WTC11 (cell line): Measurements from ENCODE around the gene IFNL2.

Experiments used
- ATF3 ChIP-seq: sonication (generic); formaldehyde crosslinking; conservative IDR thresholded peaks from 2 replicates; pipeline ENCODE4 v1.8.1; 2022; ENCODE audit warnings: mild to moderate bottlenecking, missing genetic modification reagents
- CTCF ChIP-seq: fragments of 200-600 bp; IDR thresholded peaks from 2 replicates; pipeline ENCODE4 v1.8.0; 2022; ENCODE audit warnings: antibody characterized with exemption
- ELF4 ChIP-seq: sonication (generic); formaldehyde crosslinking; IDR thresholded peaks from 2 replicates; pipeline ENCODE4 v1.8.1; 2022; ENCODE audit warnings: low read depth, mild to moderate bottlenecking, moderate library complexity, missing genetic modification reagents
- IRF2 ChIP-seq: sonication (generic); formaldehyde crosslinking; IDR thresholded peaks from 2 replicates; pipeline ENCODE4 v1.8.0; 2022; ENCODE audit warnings: low read depth, missing genetic modification reagents, borderline replicate concordance
- NR2C2 ChIP-seq: sonication (generic); formaldehyde crosslinking; IDR thresholded peaks from 2 replicates; pipeline ENCODE4 v1.8.0; 2022; ENCODE audit warnings: mild to moderate bottlenecking, missing genetic modification reagents
- RELA ChIP-seq: sonication (generic); formaldehyde crosslinking; IDR thresholded peaks from 2 replicates; pipeline ENCODE4 v1.8.1; 2022; ENCODE audit warnings: missing genetic modification reagents, mild to moderate bottlenecking, borderline replicate concordance
- RORB ChIP-seq: fragments of 250-450 bp; sonication (Bioruptor Pico); IDR thresholded peaks from 2 replicates; pipeline ENCODE4 v1.9.0; 2021; ENCODE audit warnings: mild to moderate bottlenecking
- TP53 ChIP-seq: sonication (generic); formaldehyde crosslinking; IDR thresholded peaks from 2 replicates; pipeline ENCODE4 v1.8.1; 2023; ENCODE audit warnings: mild to moderate bottlenecking, missing genetic modification reagents
- ZNF138 ChIP-seq: sonication (generic); formaldehyde crosslinking; conservative IDR thresholded peaks from 2 replicates; pipeline ENCODE4 v1.8.1; 2022; ENCODE audit warnings: mild to moderate bottlenecking, moderate library complexity, missing genetic modification reagents
- ZNF396 ChIP-seq: fragments of 250-450 bp; sonication (Bioruptor Pico); IDR thresholded peaks from 2 replicates; pipeline ENCODE4 v1.8.0; 2021; ENCODE audit warnings: mild to moderate bottlenecking, moderate library complexity, borderline replicate concordance
- TF ChIP-seq, protein P1 (sequence below): fragments of 250-450 bp; sonication (Bioruptor Pico); conservative IDR thresholded peaks from 2 replicates; pipeline ENCODE4 v1.9.0; 2021; ENCODE audit warnings: mild to moderate bottlenecking
- TF ChIP-seq, protein P2 (sequence below): sonication (generic); formaldehyde crosslinking; IDR thresholded peaks from 2 replicates; pipeline ENCODE4 v1.8.1; 2023; ENCODE audit warnings: mild to moderate bottlenecking, moderate library complexity, missing genetic modification reagents
- TF ChIP-seq, protein P3 (sequence below): sonication (generic); formaldehyde crosslinking; IDR thresholded peaks from 2 replicates; pipeline ENCODE4 v1.8.1; 2023; ENCODE audit warnings: mild to moderate bottlenecking, missing genetic modification reagents, moderate library complexity

GRCh38 chr19:39257227-39257626, 11.0 kb upstream of the IFNL2 start:
- TF ChIP-seq ATF3 (no peak), ZNF138 (CRISPR knock-in tag) (no peak), TP53 (CRISPR knock-in tag) (no peak), CTCF (no peak), NR2C2 (CRISPR knock-in tag) (no peak), ELF4 (no peak), IRF2 (CRISPR knock-in tag) (no peak), ZNF396 (CRISPR knock-in tag) (no peak), RORB (CRISPR knock-in tag) (no peak), RELA (CRISPR knock-in tag) (no peak)
- TF ChIP-seq, protein P1, sequence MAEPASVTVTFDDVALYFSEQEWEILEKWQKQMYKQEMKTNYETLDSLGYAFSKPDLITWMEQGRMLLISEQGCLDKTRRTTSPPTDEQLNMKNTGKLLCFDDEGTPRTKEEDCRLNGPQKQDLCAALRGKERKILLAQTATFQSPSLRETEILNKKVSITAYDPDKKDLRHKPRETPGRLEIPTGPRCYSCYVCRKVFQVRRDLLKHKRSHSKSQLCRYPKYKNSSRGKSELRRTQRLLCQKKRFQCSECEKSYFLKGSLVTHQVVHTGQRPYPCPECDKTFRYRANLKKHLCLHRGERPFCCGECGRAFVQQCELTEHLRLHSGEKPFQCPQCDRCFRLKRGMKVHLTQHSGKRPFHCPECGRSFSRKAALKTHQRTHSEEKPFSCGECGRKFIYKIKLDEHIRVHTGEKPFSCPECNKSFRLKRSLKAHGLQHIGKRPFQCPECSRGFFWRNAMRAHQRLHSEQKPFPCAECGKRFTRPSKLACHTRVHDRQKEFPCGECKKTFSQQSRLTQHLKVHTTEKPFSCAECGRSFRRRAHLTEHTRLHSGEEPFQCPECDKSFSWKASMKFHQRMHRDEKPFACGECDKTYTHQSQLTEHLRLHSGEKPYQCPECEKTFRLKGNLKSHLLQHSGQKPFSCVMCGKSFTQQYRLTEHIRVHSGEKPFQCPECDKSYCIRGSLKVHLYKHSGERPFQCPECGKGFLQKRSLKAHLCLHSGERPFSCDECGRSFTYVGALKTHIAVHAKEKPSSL (CRISPR knock-in tag): no peak
- TF ChIP-seq, protein P2, sequence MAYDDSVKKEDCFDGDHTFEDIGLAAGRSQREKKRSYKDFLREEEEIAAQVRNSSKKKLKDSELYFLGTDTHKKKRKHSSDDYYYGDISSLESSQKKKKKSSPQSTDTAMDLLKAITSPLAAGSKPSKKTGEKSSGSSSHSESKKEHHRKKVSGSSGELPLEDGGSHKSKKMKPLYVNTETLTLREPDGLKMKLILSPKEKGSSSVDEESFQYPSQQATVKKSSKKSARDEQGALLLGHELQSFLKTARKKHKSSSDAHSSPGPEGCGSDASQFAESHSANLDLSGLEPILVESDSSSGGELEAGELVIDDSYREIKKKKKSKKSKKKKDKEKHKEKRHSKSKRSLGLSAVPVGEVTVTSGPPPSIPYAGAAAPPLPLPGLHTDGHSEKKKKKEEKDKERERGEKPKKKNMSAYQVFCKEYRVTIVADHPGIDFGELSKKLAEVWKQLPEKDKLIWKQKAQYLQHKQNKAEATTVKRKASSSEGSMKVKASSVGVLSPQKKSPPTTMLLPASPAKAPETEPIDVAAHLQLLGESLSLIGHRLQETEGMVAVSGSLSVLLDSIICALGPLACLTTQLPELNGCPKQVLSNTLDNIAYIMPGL (CRISPR knock-in tag): no peak
- TF ChIP-seq, protein P3, sequence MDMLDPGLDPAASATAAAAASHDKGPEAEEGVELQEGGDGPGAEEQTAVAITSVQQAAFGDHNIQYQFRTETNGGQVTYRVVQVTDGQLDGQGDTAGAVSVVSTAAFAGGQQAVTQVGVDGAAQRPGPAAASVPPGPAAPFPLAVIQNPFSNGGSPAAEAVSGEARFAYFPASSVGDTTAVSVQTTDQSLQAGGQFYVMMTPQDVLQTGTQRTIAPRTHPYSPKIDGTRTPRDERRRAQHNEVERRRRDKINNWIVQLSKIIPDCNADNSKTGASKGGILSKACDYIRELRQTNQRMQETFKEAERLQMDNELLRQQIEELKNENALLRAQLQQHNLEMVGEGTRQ (CRISPR knock-in tag): no peak
